GM12875 (cell line): ENCODE data around the gene NSUN2.

ENCODE experiments used
- H3K4me3 ChIP-seq: one replicate; pipeline ENCODE4 v1.5.1; 2011; ENCODE audit warnings: low read depth, low read length, control low read depth
- CTCF ChIP-seq: IDR thresholded peaks from 2 replicates; pipeline ENCODE4 v1.5.1; 2011; ENCODE audit warnings: low read depth, mild to moderate bottlenecking, control low read depth, inconsistent platforms, low read length, moderate library complexity, borderline replicate concordance; ENCODE audit not compliant: insufficient read depth

NSUN2 gene

GRCh38 chr5:6616632-6617031 is 16.2 kb downstream of the NSUN2 start:
- no peak for TF ChIP-seq CTCF

GRCh38 chr5:6615034-6615815 is 17.6 kb downstream of the NSUN2 start:
- TF ChIP-seq CTCF, result no peak
- no peak overlapping the region for H3K4me3 ChIP-seq

More at GRCh38 chr5:6616632-6617031, 16.2 kb downstream of the NSUN2 start:
- H3K4me3 ChIP-seq, result no peak overlapping the region

- H3K4me3 ChIP-seq, result no peak overlapping the region
- no peak for TF ChIP-seq CTCF
Measured at GRCh38 chr5:6611334-6612256, 21.2 kb downstream of the NSUN2 start.

GRCh38 chr5:6608016-6608415 is 24.8 kb downstream of the NSUN2 start:
- no peak overlapping the region for H3K4me3 ChIP-seq
- TF ChIP-seq CTCF, result no peak

GRCh38 chr5:6607559-6607936 is 25.3 kb downstream of the NSUN2 start:
- TF ChIP-seq CTCF, result no peak
- H3K4me3 ChIP-seq, result no peak overlapping the region

- H3K4me3 ChIP-seq, result no peak overlapping the region
Measured at GRCh38 chr5:6606884-6607558, 25.8 kb downstream of the NSUN2 start.

More at GRCh38 chr5:6606884-6607558, 25.8 kb downstream of the NSUN2 start:
- TF ChIP-seq CTCF, result no peak
